Lower leg skin (tissue), 4 donors: ENCODE measurements around the gene POMGNT1. TPM values are rescaled to one million over a fixed set of nuclear protein-coding genes. Genes with fewer than 3 reads are reported as not detected.
"Not testable (repeated sequence)": the region's sequence is repeated elsewhere in the genome, so short reads cannot be mapped to it uniquely, and the experiment has no call there.

Source experiments
- DNase-seq, 2 donors: peaks; one replicate each; pipeline ENCODE4 v3.0.0-alpha.2; 2019; ENCODE audit warnings: low spot score in 2 of 2
- H3K4me3 ChIP-seq: fragments of 200-600 bp; sonication (generic); 2 replicates; pipeline ENCODE4 v1.5.1; 2017; ENCODE audit warnings: mild to moderate bottlenecking, low read depth; ENCODE audit not compliant: poor library complexity, severe bottlenecking
- CTCF ChIP-seq, 3 donors: fragments of 450-650 bp; IDR thresholded peaks; one replicate each; pipeline ENCODE4 v1.5.1; 2016; ENCODE audit warnings: antibody characterized with exemption in 3 of 3, mild to moderate bottlenecking in 3 of 3, moderate library complexity in 2 of 3
- POLR2A ChIP-seq, 2 donors: fragments of 450-650 bp; IDR thresholded peaks; one replicate each; pipeline ENCODE4 v1.6.1; 2016 to 2017; ENCODE audit warnings: antibody characterized with exemption in 2 of 2, mild to moderate bottlenecking in 1 of 2, moderate library complexity in 1 of 2
- WGBS, 2 donors: methylation state at CpG; one replicate each; pipeline ENCODE4 v1.1.5; 2018; 5-methylcytosine and 5-hydroxymethylcytosine counted together
- intact Hi-C: fragments of 100-400 bp; cut with DNase I; formaldehyde crosslinking; loops from one replicate; pipeline ENCODE4 v1.15.0; 2023; ENCODE audit warnings: low total_unique reads
- total RNA-seq, 4 donors: library from RNA; depleted of rRNA; stranded (reverse); fragments of >200 nt; gene quantifications; one replicate each; pipeline ENCODE4 v1.1.0, GENCODE V29; 2016

Gene POMGNT1
- total RNA-seq, result 10 to 100 TPM; 26.4 to 46.7 (median 36.4) TPM

- H3K4me3 ChIP-seq, result peak within 1 kb of the TSS; percentile 50
- no peak for TF ChIP-seq POLR2A (IDR thresholded peaks at IDR 0.05)
- 1% methylated on average over 19 to 41 of the region's 67 CpGs for WGBS, 2 donors
- DNase-seq, result no peak
- intact Hi-C loops, result no loop called here
Measured at GRCh38 chr1:46197964-46198811, at the start of gene POMGNT1. Gene POMGNT1 (minus strand): TSS chr1:46198434. CDS start chr1:46197821, 613 bp downstream.

DNA sequence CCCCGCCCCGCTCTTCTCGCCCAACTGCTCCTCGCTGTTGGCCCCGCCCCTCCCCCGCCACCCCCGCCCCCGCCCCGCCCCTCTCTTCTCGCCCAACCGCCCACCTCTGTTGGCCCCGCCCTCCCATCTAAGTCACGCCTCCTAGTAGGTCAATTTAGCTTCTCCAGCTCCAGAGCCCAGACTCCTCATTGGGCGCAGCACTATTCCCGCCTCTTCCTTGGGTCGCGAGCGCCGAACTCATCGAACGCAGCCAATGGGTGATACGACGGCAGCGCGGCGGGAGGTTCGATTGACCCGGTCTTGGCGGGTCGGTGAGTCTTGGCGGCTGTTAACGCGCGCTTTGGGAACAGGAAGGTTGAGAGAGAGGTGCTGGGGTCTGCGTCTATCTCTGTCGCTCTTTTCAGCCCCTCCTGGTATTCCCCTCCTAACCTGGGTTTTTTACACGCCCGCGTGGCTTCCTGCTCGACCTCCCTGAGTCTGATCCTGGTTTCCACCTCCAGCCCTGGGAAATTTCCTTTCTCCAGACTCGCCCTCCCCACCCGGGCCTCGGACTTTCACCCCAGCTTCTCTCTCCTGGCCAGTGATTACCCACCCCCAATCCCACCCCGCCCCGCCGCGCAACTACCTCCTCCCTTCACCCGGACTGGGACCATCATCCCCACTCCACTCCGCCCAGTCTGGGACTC is 49.3 kb upstream of the POMGNT1 start, which contains the start of gene RAD54L:
Gene RAD54L, plus strand, starts transcription at position 328 of the 686 bp plus-strand sequence. CDS start 643 bp downstream, outside the sequence.
- intact Hi-C loops, result no loop called here
- 1 to 2% methylated on average over 37 to 40 of the region's 49 CpGs for WGBS, 2 donors

GRCh38 chr1:46246548-46247435 is 48.6 kb upstream of the POMGNT1 start:
- WGBS, 2 donors, result 2 to 3% methylated on average over 29 to 32 of the region's 35 CpGs
- peak in 1 of 2 donors; percentile 88 for DNase-seq
- no peak for TF ChIP-seq POLR2A (IDR thresholded peaks at IDR 0.05)
- no peak for TF ChIP-seq CTCF (IDR thresholded peaks at IDR 0.05)
- intact Hi-C loops, result no loop called here
- H3K4me3 ChIP-seq, result peak overlapping the region; percentile 44

More for the DNA sequence above, 49.3 kb upstream of the POMGNT1 start, which contains the start of gene RAD54L:
- H3K4me3 ChIP-seq, result peak within 1 kb of the TSS; percentile 44
- DNase-seq, result peak; percentile 98 to 99
- TF ChIP-seq POLR2A (IDR thresholded peaks at IDR 0.05) (no peak), CTCF (IDR thresholded peaks at IDR 0.05) (no peak)

GRCh38 chr1:46246136-46246535 is 47.9 kb upstream of the POMGNT1 start:
- H3K4me3 ChIP-seq, intact Hi-C loops, DNase-seq: not testable (repeated sequence)
- 95% methylated on average over 17 of the region's 17 CpGs for WGBS, 2 donors

DNA sequence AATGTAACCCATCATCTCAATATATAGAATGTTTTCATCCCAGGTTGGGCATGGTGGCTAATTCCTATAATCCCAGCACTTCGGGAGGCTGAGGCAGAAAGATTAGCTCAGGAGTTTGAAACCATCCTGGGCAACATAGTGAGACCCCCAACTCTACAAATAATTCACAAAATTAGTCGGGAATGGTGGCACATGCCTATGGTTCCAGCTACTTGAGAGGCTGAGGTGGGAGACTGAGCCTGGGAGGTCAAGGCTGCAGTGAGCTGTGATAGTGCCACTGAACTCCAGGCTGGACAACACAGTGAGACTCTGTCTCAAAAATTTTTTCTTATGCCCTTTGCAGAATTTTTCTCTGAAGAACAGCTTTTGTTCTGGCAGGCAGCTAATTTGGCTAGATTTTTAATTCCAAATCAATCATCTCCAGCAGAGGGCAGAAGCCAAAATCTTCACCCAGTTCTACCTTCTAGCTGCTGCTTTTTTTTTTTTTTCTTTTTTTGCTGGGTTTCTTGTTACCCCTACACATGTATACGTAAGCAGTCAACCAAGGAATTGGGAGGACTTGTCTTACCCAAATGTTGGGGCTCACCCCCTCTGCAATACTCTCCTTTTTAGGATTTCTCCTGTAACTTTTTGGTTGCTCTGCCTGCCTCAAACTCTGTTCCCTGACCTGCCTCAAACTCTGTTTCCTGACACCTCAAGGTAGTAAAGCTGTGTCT is 46.6 kb upstream of the POMGNT1 start:
- intact Hi-C loops, result no loop called here
- H3K4me3 ChIP-seq, result no peak overlapping the region
- DNase-seq, result no peak
- no peak for TF ChIP-seq POLR2A (IDR thresholded peaks at IDR 0.05)
- TF ChIP-seq CTCF (IDR thresholded peaks at IDR 0.05), result no peak
- WGBS, 2 donors, result 54 to 58% methylated on average over 3 of the region's 3 CpGs

DNA sequence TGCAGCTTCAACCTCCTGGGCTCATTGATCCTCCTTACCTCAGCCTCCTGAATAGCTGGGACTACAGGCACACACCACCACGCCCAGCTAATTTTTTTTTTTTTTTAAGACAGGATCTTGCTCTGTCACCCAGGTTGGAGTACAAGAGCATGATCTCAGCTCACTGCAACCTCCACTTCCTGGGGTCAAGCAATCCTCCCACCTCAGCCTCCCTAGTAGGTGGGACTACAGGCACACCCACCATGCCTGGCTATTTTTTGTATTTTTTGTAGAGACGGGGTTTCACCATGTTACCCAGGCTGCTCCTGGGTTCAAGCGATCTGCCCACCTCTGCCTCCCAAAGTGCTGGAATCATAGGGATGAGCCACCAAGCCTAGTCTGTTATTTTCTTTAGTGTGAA is 45.6 kb upstream of the POMGNT1 start:
- WGBS, 2 donors, result 84 to 89% methylated on average over 3 of the region's 3 CpGs
- intact Hi-C loops, result not testable (repeated sequence)

More for the DNA sequence above, 45.6 kb upstream of the POMGNT1 start:
- DNase-seq, H3K4me3 ChIP-seq: not testable (repeated sequence)
